ENCODE results near the gene CISD1.

CISD1 gene

DNA sequence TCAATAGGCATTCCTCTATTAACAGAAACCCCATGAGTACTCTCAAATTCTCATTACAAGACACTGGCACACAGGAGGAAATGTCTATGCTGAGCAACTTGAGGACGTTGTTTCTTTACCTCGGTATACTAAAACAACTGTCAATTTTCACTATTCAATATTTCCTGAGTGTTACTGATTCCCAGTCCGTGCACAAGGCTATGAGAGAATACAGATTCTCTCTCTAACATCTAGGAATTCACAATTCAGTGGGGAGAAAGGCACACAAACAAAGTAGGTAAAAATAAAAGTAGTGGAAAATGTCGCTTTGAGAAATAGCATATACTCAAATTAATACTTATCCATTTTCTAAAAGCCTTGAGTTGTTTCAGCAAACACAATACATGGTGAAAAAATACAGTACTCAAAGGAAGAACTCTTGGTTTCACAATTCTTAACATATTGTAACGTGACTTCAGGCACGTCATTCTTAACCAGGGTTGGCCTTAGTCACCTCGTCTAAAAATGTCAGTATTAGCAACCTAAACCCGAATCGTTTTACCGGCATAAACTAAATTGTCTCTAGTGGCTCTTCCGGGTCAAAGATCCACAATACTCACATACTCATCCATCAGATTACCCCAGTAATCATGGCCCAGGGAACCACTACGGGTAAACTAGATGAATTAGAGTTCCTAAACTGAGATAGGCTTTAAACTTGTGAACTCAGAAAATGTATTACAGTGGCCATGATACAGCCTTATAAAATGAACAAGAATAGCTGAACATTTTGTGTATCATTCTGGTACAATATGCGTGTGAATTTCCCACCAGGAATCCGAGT is 2.7 kb upstream of the CISD1 start:
- TF ChIP-seq FOXP2 (optimal IDR thresholded peaks at IDR 0.05; ENCODE audit: borderline replicate concordance, extremely low read depth, extremely low read length, insufficient read depth) (no peak), SIN3A (IDR thresholded peaks at IDR 0.05; ENCODE audit: borderline replicate concordance, insufficient read depth, low read length) (no peak), POLR2AphosphoS5 (IDR thresholded peaks at IDR 0.05; ENCODE audit: low read depth, low read length) (no peak), TAF1 (IDR thresholded peaks at IDR 0.05; ENCODE audit: borderline replicate concordance, insufficient read depth, low read length) (no peak)
- TF ChIP-seq, protein P1, sequence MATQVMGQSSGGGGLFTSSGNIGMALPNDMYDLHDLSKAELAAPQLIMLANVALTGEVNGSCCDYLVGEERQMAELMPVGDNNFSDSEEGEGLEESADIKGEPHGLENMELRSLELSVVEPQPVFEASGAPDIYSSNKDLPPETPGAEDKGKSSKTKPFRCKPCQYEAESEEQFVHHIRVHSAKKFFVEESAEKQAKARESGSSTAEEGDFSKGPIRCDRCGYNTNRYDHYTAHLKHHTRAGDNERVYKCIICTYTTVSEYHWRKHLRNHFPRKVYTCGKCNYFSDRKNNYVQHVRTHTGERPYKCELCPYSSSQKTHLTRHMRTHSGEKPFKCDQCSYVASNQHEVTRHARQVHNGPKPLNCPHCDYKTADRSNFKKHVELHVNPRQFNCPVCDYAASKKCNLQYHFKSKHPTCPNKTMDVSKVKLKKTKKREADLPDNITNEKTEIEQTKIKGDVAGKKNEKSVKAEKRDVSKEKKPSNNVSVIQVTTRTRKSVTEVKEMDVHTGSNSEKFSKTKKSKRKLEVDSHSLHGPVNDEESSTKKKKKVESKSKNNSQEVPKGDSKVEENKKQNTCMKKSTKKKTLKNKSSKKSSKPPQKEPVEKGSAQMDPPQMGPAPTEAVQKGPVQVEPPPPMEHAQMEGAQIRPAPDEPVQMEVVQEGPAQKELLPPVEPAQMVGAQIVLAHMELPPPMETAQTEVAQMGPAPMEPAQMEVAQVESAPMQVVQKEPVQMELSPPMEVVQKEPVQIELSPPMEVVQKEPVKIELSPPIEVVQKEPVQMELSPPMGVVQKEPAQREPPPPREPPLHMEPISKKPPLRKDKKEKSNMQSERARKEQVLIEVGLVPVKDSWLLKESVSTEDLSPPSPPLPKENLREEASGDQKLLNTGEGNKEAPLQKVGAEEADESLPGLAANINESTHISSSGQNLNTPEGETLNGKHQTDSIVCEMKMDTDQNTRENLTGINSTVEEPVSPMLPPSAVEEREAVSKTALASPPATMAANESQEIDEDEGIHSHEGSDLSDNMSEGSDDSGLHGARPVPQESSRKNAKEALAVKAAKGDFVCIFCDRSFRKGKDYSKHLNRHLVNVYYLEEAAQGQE (IDR thresholded peaks at IDR 0.05; ENCODE audit: insufficient read depth in 1 of 2, low read depth in 2 of 2, low read length in 2 of 2), result no peak

DNA sequence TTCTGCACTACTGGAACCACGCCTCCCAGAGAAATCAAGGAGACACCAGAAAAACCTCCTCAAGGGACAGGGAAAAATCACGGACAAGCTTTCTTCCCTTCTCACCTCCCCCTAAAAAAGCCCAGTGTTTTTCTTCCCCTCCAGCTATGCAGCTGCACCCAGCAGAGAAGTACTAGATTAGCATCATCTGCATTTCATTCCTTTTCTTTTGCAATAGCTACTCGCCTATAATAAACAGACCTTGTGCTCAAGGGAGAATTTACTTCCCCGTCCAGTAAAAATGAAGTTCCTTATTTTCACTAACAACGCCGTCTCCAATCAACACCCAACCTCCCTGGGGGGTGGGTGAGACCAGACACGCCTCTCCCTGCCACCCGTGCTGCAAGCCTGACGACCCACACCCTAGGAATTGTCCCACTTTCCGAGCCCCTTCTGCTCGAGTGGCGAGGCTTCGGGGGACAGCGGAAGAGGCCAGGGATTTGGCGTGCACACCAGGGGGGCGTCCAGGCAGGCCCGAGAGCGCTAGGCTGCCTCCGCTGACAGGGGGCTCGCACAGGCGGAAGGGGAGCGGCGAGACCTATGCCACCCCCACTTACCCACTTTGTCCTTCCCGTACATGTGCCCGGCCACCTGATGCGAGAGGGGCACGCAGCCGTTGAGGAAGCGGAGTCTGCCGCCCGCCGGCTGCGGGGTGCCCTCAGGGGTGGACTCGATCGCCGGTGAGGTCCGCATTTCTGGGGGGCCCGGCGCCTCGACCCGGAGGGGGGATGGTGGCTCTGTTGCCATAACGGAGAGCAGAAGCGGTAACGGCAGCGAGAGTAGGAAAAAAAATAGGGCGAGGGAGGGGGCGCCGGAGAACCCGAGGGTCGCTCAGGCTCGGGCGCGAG is 1.9 kb upstream of the CISD1 start:
- TF ChIP-seq SIN3A (IDR thresholded peaks at IDR 0.05; ENCODE audit: borderline replicate concordance, insufficient read depth, low read length) (no peak), TAF1 (IDR thresholded peaks at IDR 0.05; ENCODE audit: borderline replicate concordance, insufficient read depth, low read length) (no peak), POLR2AphosphoS5 (IDR thresholded peaks at IDR 0.05; ENCODE audit: low read depth, low read length) (no peak), FOXP2 (optimal IDR thresholded peaks at IDR 0.05; ENCODE audit: borderline replicate concordance, extremely low read depth, extremely low read length, insufficient read depth) (no peak)
- TF ChIP-seq, protein P1 (IDR thresholded peaks at IDR 0.05; ENCODE audit: insufficient read depth in 1 of 2, low read depth in 2 of 2, low read length in 2 of 2), result no peak

DNA sequence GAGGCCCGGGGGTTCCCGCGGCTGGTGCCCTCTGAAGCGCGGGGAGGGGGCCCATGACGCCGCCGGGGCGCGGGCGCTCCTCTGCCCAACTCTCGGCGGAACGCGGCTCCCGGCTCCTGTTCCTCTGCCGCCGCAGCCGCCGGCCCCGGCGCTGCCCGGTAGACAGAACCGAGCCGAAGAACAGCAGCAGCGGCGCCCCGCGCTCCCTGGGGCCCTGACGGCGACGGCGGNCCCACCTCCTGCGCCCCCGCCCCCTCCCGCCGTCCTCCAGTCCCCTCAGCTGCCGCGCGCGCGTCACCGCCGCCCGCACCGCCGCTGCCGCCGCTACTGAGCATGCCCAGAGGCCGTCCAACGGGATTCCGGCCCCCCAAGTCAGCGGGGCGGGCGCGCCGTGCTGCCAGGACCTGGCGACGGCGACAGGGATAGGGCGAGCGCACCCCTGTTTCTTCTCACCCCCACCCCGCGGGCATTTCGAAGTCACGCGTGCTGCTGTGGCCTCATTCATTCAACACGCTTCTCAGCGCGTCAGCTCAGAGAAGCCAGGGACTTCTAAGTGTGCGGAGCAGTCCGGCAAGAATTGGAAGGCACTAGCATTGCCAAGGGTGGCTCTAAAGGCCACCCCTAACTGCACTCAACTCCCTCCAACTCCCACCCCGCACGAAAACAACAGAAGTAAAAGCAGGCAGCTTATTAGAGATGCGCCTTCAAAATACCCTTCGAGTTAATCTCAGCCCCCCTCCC is 1.1 kb upstream of the CISD1 start, which contains the start of gene IPMK:
IPMK (minus strand) TSS at position 182 of the 741 bp plus-strand sequence. CDS start 283 bp downstream, outside the sequence.
- peak; percentile 86 for TF ChIP-seq FOXP2 (optimal IDR thresholded peaks at IDR 0.05; ENCODE audit: borderline replicate concordance, extremely low read depth, extremely low read length, insufficient read depth)
- TF ChIP-seq POLR2AphosphoS5 (IDR thresholded peaks at IDR 0.05; ENCODE audit: low read depth, low read length), result no peak; the same call in 1 of the 2 replicates
- TF ChIP-seq SIN3A (IDR thresholded peaks at IDR 0.05; ENCODE audit: borderline replicate concordance, insufficient read depth, low read length), result 0 out of 2 replicates have a peak, but pooled peaks have one; percentile 12
- TF ChIP-seq TAF1 (IDR thresholded peaks at IDR 0.05; ENCODE audit: borderline replicate concordance, insufficient read depth, low read length), result no peak
- TF ChIP-seq, protein P1 (IDR thresholded peaks at IDR 0.05; ENCODE audit: insufficient read depth in 1 of 2, low read depth in 2 of 2, low read length in 2 of 2), result no peak

DNA sequence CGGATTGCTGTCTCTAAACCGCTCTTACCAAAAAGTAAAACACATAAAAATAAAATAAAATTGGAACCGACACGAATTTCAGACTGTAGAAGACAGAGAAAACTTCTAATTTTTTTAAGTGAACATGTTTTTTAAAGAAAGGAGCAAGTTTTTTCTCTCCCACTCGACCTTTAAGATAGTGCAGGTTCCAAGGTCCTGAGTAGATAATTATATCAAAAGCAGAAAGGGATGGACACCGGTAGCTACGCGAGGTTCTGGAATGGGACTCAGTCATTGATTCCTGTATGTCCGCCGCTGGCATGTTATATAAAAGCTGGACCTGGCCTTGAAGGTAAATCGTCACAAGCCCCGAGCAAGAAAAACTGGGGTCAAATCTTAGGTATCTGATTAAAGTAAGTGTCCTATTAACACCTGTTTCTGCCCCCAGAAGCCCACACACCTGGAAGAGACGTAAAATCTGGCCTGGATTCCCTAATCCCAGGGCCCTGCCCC is 462 bp upstream of the CISD1 start:
- TF ChIP-seq FOXP2 (optimal IDR thresholded peaks at IDR 0.05; ENCODE audit: borderline replicate concordance, extremely low read depth, extremely low read length, insufficient read depth), result no peak
- TF ChIP-seq SIN3A (IDR thresholded peaks at IDR 0.05; ENCODE audit: borderline replicate concordance, insufficient read depth, low read length), result no peak
- TF ChIP-seq, protein P1 (IDR thresholded peaks at IDR 0.05; ENCODE audit: insufficient read depth in 1 of 2, low read depth in 2 of 2, low read length in 2 of 2), result no peak
- TF ChIP-seq TAF1 (IDR thresholded peaks at IDR 0.05; ENCODE audit: borderline replicate concordance, insufficient read depth, low read length), result no peak
- TF ChIP-seq POLR2AphosphoS5 (IDR thresholded peaks at IDR 0.05; ENCODE audit: low read depth, low read length), result no peak
